Tibial nerve (tissue), 4 donors: ENCODE data around the gene BTBD8. TPM values are rescaled to one million over a fixed set of nuclear protein-coding genes. Genes with fewer than 3 reads are reported as not detected.

Source experiments
- DNase-seq, 2 donors: peaks; one replicate each; pipeline ENCODE4 v3.0.0-alpha.2; 2019; ENCODE audit warnings: low spot score in 2 of 2
- H3K27ac ChIP-seq, 4 donors: fragments of 200-600 bp; sonication (generic) in 3 of 4; one replicate each; pipeline ENCODE4 v1.5.1; 2017 to 2019; ENCODE audit warnings: mild to moderate bottlenecking in 1 of 4
- H3K27me3 ChIP-seq, 2 donors: fragments of 200-600 bp; sonication (generic) in 1 of 2; one replicate each; pipeline versions ENCODE4 v1.5.1 to v1.6.0; 2017 to 2019
- H3K36me3 ChIP-seq, 3 donors: fragments of 200-600 bp; sonication (generic); one replicate each; pipeline ENCODE4 v1.5.1; 2018 to 2019
- H3K4me1 ChIP-seq, 4 donors: fragments of 200-600 bp; sonication (generic) in 3 of 4; one replicate each; pipeline ENCODE4 v1.5.1; 2017 to 2019
- H3K4me3 ChIP-seq, 4 donors: fragments of 200-600 bp; sonication (generic) in 3 of 4; one replicate each; pipeline ENCODE4 v1.5.1; 2017 to 2019; ENCODE audit warnings: mild to moderate bottlenecking in 1 of 4, moderate library complexity in 1 of 4
- H3K9me3 ChIP-seq, 4 donors: fragments of 200-600 bp; sonication (generic) in 3 of 4; one replicate each; pipeline ENCODE4 v1.5.1; 2017 to 2019
- CTCF ChIP-seq, 5 experiments: fragments of 200-600 bp in 3 of 5; fragments of 450-650 bp in 2 of 5; sonication (generic) in 3 of 5; IDR thresholded peaks; one replicate each; pipeline ENCODE4 v1.5.1; 2016 to 2019; ENCODE audit warnings: antibody characterized with exemption in 5 of 5, mild to moderate bottlenecking in 3 of 5, moderate library complexity in 2 of 5
- EP300 ChIP-seq, 2 donors: sonication (generic); formaldehyde crosslinking; IDR thresholded peaks; one replicate each; pipeline ENCODE4 v1.6.1; 2017; ENCODE audit warnings: antibody characterized with exemption in 2 of 2, mild to moderate bottlenecking in 1 of 2
- POLR2A ChIP-seq, 2 donors: fragments of 450-650 bp; IDR thresholded peaks; one replicate each; pipeline ENCODE4 v1.6.1; 2017; ENCODE audit warnings: antibody characterized with exemption in 2 of 2, mild to moderate bottlenecking in 2 of 2, moderate library complexity in 2 of 2
- WGBS, 2 donors: methylation state at CpG; one replicate each; pipeline ENCODE4 v1.1.5; 2018; 5-methylcytosine and 5-hydroxymethylcytosine counted together
- total RNA-seq, 4 donors: library from RNA; depleted of rRNA; stranded (reverse); fragments of >200 nt; gene quantifications; one replicate each; pipeline ENCODE4 v1.1.0, GENCODE V29; 2016

BTBD8 gene
- total RNA-seq, 4 donors from 2014 or later, result 7.8 to 19.0 (median 14.4) TPM

- Histone ChIP-seq H3K4me1 (no peaks in the 10 kb centered on the region), H3K4me3 (no peak overlapping the region), H3K27me3 (no peaks in the 10 kb centered on the region), H3K9me3 (peaks cover 0 to 5% (median 0%) of the 10 kb centered on the region in 4 donors), H3K27ac (no peak overlapping the region), H3K36me3 (no peaks in the 10 kb centered on the region)
- 91 to 92% methylated on average over 9 of the region's 9 CpGs for WGBS, 2 donors
- no peak for DNase-seq
- TF ChIP-seq CTCF (IDR thresholded peaks at IDR 0.05), result no peak
- no peak for TF ChIP-seq EP300 (IDR thresholded peaks at IDR 0.05)
- no peak for TF ChIP-seq POLR2A (IDR thresholded peaks at IDR 0.05)
Measured at GRCh38 chr1:92192246-92192645, 112.1 kb downstream of the BTBD8 start.

- H3K27me3 ChIP-seq, result no peaks in the 10 kb centered on the region
- no peak overlapping the region for H3K27ac ChIP-seq
- WGBS, 2 donors, result 84 to 87% methylated on average over 1 of the region's 1 CpG
- TF ChIP-seq CTCF (IDR thresholded peaks at IDR 0.05), result no peak
- TF ChIP-seq EP300 (IDR thresholded peaks at IDR 0.05), result no peak
- no peak for TF ChIP-seq POLR2A (IDR thresholded peaks at IDR 0.05)
- no peaks in the 10 kb centered on the region for H3K36me3 ChIP-seq
- H3K9me3 ChIP-seq, result peaks cover 0 to 5% (median 0%) of the 10 kb centered on the region in 4 donors
- no peak for DNase-seq
- no peak overlapping the region for H3K4me3 ChIP-seq
- H3K4me1 ChIP-seq, result no peaks in the 10 kb centered on the region
Measured at GRCh38 chr1:92194511-92194910, 114.4 kb downstream of the BTBD8 start.

GRCh38 chr1:92201973-92202372 lies 121.8 kb downstream of the BTBD8 start:
- TF ChIP-seq POLR2A (IDR thresholded peaks at IDR 0.05) (no peak), EP300 (IDR thresholded peaks at IDR 0.05) (no peak), CTCF (IDR thresholded peaks at IDR 0.05) (no peak)
- Histone ChIP-seq H3K36me3 (no peaks in the 10 kb centered on the region), H3K27me3 (no peaks in the 10 kb centered on the region), H3K9me3 (peaks cover 0 to 14% (median 4%) of the 10 kb centered on the region in 4 donors), H3K4me3 (no peak overlapping the region), H3K4me1 (no peaks in the 10 kb centered on the region), H3K27ac (no peak overlapping the region)
- DNase-seq, result no peak
- WGBS, 2 donors, result 84 to 86% methylated on average over 5 of the region's 5 CpGs

GRCh38 chr1:92203105-92203504 lies 123.0 kb downstream of the BTBD8 start:
- Histone ChIP-seq H3K36me3 (no peaks in the 10 kb centered on the region), H3K27ac (no peak overlapping the region), H3K4me1 (no peaks in the 10 kb centered on the region), H3K9me3 (peaks cover 0 to 15% (median 4%) of the 10 kb centered on the region in 4 donors), H3K4me3 (no peak overlapping the region), H3K27me3 (no peaks in the 10 kb centered on the region)
- no peak for DNase-seq
- TF ChIP-seq POLR2A (IDR thresholded peaks at IDR 0.05) (no peak), EP300 (IDR thresholded peaks at IDR 0.05) (no peak), CTCF (IDR thresholded peaks at IDR 0.05) (no peak)

GRCh38 chr1:92210701-92211100 lies 130.6 kb downstream of the BTBD8 start:
- Histone ChIP-seq H3K4me1 (no peaks in the 10 kb centered on the region), H3K36me3 (no peaks in the 10 kb centered on the region), H3K9me3 (peaks cover 0 to 14% (median 4%) of the 10 kb centered on the region in 4 donors), H3K27me3 (no peaks in the 10 kb centered on the region), H3K4me3 (no peak overlapping the region), H3K27ac (no peak overlapping the region)
- DNase-seq, result no peak
- TF ChIP-seq EP300 (IDR thresholded peaks at IDR 0.05), result no peak
- no peak for TF ChIP-seq POLR2A (IDR thresholded peaks at IDR 0.05)
- TF ChIP-seq CTCF (IDR thresholded peaks at IDR 0.05), result no peak
- WGBS, 2 donors, result 72 to 76% methylated on average over 2 of the region's 2 CpGs
